Cardiac muscle cell (in vitro differentiated cells and primary cell): ENCODE results near the gene CDK5R2. TPM values are rescaled to one million over a fixed set of nuclear protein-coding genes. Genes with fewer than 3 reads are reported as not detected.

Source experiments
- DNase-seq, 2 donors: peaks; one replicate each; pipeline versions ENCODE4 v3.0.0 to v3.0.0-alpha.2; 2010 to 2017; ENCODE audit warnings: low read depth in 1 of 2, low spot score in 1 of 2
- H3K27ac ChIP-seq: fragments of 200-600 bp; sonication (generic); 2 replicates; pipeline ENCODE4 v1.5.1; 2016
- H3K27me3 ChIP-seq: fragments of 200-600 bp; sonication (generic); 2 replicates; pipeline ENCODE4 v1.6.0; 2016; ENCODE audit warnings: control low read depth
- H3K36me3 ChIP-seq: fragments of 200-600 bp; sonication (generic); 2 replicates; pipeline ENCODE4 v1.5.1; 2016; ENCODE audit warnings: control low read depth
- H3K4me1 ChIP-seq: fragments of 200-600 bp; sonication (generic); 2 replicates; pipeline ENCODE4 v1.8.1; 2017; ENCODE audit warnings: low read depth, mild to moderate bottlenecking, mixed run types
- H3K4me3 ChIP-seq: fragments of 200-600 bp; sonication (generic); 2 replicates; pipeline ENCODE4 v1.5.1; 2016; ENCODE audit warnings: mild to moderate bottlenecking
- H3K9me3 ChIP-seq: fragments of 200-600 bp; sonication (generic); 2 replicates; pipeline ENCODE4 v1.5.1; 2017; ENCODE audit warnings: low read depth, mild to moderate bottlenecking, control low read depth
- polyA plus RNA-seq: library from polyadenylated mRNA; unstranded; fragments of >200 nt; fragmentation: Nextera tagmentation; extraction: Ambion mirVana; gene quantifications from 2 replicates; pipeline ENCODE4 v1.2.1, GENCODE V29; 2016
- total RNA-seq: library from RNA; depleted of rRNA; stranded (reverse); fragments of >200 nt; gene quantifications from 2 replicates; pipeline ENCODE4 v1.2.3, GENCODE V29; 2016
- TF ChIP-seq, protein P1 (sequence below): IDR thresholded peaks from 2 replicates; pipeline ENCODE4 v1.5.1; 2012; ENCODE audit warnings: low read depth, mild to moderate bottlenecking, low read length

Gene CDK5R2
- total and polyA plus RNA-seq, 2 experiments from 2014 or later: 0.06 to 0.22 TPM

GRCh38 chr2:218979846-218980734, 20.6 kb downstream of the CDK5R2 start:
- H3K9me3 ChIP-seq: no peaks in the 10 kb centered on the region

GRCh38 chr2:218980735-218981389, 21.4 kb downstream of the CDK5R2 start:
- TF ChIP-seq, protein P1, sequence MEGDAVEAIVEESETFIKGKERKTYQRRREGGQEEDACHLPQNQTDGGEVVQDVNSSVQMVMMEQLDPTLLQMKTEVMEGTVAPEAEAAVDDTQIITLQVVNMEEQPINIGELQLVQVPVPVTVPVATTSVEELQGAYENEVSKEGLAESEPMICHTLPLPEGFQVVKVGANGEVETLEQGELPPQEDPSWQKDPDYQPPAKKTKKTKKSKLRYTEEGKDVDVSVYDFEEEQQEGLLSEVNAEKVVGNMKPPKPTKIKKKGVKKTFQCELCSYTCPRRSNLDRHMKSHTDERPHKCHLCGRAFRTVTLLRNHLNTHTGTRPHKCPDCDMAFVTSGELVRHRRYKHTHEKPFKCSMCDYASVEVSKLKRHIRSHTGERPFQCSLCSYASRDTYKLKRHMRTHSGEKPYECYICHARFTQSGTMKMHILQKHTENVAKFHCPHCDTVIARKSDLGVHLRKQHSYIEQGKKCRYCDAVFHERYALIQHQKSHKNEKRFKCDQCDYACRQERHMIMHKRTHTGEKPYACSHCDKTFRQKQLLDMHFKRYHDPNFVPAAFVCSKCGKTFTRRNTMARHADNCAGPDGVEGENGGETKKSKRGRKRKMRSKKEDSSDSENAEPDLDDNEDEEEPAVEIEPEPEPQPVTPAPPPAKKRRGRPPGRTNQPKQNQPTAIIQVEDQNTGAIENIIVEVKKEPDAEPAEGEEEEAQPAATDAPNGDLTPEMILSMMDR: no peak
- no peak overlapping the region for H3K27ac ChIP-seq
- H3K4me3 ChIP-seq: no peak overlapping the region
- H3K4me1 ChIP-seq: peaks cover 5% of the 10 kb centered on the region
- no peak for DNase-seq
- H3K27me3 ChIP-seq: peaks cover 100% of the 10 kb centered on the region
- H3K36me3 ChIP-seq: no peaks in the 10 kb centered on the region
- H3K9me3 ChIP-seq: no peaks in the 10 kb centered on the region

More at GRCh38 chr2:218979846-218980734, 20.6 kb downstream of the CDK5R2 start:
- Histone ChIP-seq H3K27ac (no peak overlapping the region), H3K4me1 (peaks cover 4% of the 10 kb centered on the region), H3K27me3 (peaks cover 100% of the 10 kb centered on the region), H3K4me3 (no peak overlapping the region), H3K36me3 (no peaks in the 10 kb centered on the region)
- TF ChIP-seq, protein P1: peak; percentile 97
- DNase-seq: peak; percentile 87 to 89

- DNase-seq: no peak
- TF ChIP-seq, protein P1: no peak
- Histone ChIP-seq H3K27me3 (peaks cover 100% of the 10 kb centered on the region), H3K4me3 (peak overlapping the region; percentile 13), H3K36me3 (no peaks in the 10 kb centered on the region), H3K4me1 (peaks cover 5% of the 10 kb centered on the region), H3K27ac (no peak overlapping the region), H3K9me3 (no peaks in the 10 kb centered on the region)
Measured at GRCh38 chr2:218981390-218981880, 22.0 kb downstream of the CDK5R2 start.

GRCh38 chr2:218981881-218982585, 22.6 kb downstream of the CDK5R2 start:
- Histone ChIP-seq H3K9me3 (no peaks in the 10 kb centered on the region), H3K4me3 (peak overlapping the region; percentile 13), H3K36me3 (no peaks in the 10 kb centered on the region), H3K27me3 (peaks cover 100% of the 10 kb centered on the region), H3K27ac (no peak overlapping the region), H3K4me1 (peaks cover 5% of the 10 kb centered on the region)
- peak; percentile 45 to 62 for DNase-seq
- TF ChIP-seq, protein P1: no peak

DNA sequence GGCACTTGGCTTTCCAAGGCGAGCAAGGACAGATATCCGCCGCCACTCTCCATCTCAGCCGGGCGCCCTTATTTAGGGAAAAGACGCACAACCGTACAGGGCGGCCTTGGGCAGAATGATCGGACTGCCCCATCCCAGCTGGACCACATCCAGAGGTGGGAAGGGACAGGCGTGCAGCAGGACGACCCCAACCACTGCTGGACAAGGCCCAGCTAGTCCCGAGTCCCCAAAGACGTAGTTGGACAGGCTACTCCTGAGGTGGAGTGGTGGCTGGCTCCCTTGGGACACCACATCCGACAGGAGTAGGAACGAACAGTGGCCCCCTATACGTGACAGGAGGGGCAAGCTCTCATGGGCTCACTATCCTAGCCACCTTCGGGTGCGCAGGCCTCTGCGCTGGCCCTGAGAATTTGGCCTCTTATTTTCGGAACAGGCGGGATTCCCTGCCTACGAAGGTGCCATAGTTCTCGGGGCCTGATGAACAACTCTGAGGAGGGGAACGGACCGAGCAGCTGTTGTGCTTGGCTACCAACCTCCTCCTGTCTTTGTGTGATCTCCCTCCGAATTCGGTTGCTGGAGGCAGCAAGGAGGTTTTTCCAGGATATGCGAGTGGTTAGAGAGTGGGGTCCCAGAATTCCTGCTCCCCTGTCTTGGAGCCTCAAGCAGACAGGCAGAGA, 23.3 kb downstream of the CDK5R2 start:
- no peaks in the 10 kb centered on the region for H3K9me3 ChIP-seq
- no peak for DNase-seq
- H3K4me3 ChIP-seq: no peak overlapping the region
- no peak overlapping the region for H3K27ac ChIP-seq
- peaks cover 5% of the 10 kb centered on the region for H3K4me1 ChIP-seq
- TF ChIP-seq, protein P1: no peak
- no peaks in the 10 kb centered on the region for H3K36me3 ChIP-seq
- peaks cover 100% of the 10 kb centered on the region for H3K27me3 ChIP-seq
